Measurements from ENCODE around the gene EYS. TPM values are rescaled to one million over a fixed set of nuclear protein-coding genes. Genes with fewer than 3 reads are reported as not detected.

Gene EYS
- total and polyA plus RNA-seq, 2 of the 8 experiments (the other 6 are each of a cell fraction or from before 2014, with no cell fraction given), result 0.05 to 0.13 TPM

- peaks cover 4 to 15% of the 10 kb centered on the region in 2 experiments for H4K20me1 ChIP-seq (replicated peaks in 1 of 2; ENCODE audit: control insufficient read depth in 1 of 2, insufficient read depth in 2 of 2, low read length in 2 of 2)
- H3K79me2 ChIP-seq (ENCODE audit: control insufficient read depth in 1 of 2, insufficient read depth in 2 of 2, low read length in 2 of 2), result peaks cover 5 to 97% of the 10 kb centered on the region in 2 experiments; a peak in 3 of 4 replicates
- no peak for TF ChIP-seq JUN (IDR thresholded peaks at IDR 0.05; ENCODE audit: low read depth, low read length)
- TF ChIP-seq SP1 (IDR thresholded peaks at IDR 0.05; ENCODE audit: low read depth, low read length), result no peak
- no peak for TF ChIP-seq KDM4A (IDR thresholded peaks at IDR 0.05; ENCODE audit: low read depth, low read length, severe bottlenecking)
- TF ChIP-seq SUZ12 (IDR thresholded peaks at IDR 0.05; ENCODE audit: low read length), result no peak
- TF ChIP-seq SAP30 (IDR thresholded peaks at IDR 0.05; ENCODE audit: insufficient read depth, insufficient replicate concordance, low read length), result no peak
- no peak for TF ChIP-seq CBX5 (IDR thresholded peaks at IDR 0.05; ENCODE audit: low read depth, low read length)
- no peak for TF ChIP-seq CBX8 (IDR thresholded peaks at IDR 0.05; ENCODE audit: borderline replicate concordance, low read depth, low read length)
Observed at GRCh38 chr6:63675138-63675537, 2031.9 kb downstream of the EYS start.

More at GRCh38 chr6:63675138-63675537, 2031.9 kb downstream of the EYS start:
- Histone ChIP-seq H3K23me2 (ENCODE audit: low read depth, low read length) (no peaks in the 10 kb centered on the region), H3K18ac (ENCODE audit: extremely low read depth, low read length) (no peak overlapping the region), H3K4me3 (ENCODE audit: extremely low read depth in 1 of 4, insufficient read depth in 2 of 4, low read depth in 3 of 4, low read length in 4 of 4) (no peak overlapping the region), H4K8ac (ENCODE audit: extremely low read depth, insufficient read depth, low read length) (no peak overlapping the region), H3K9ac (replicated peaks in 1 of 4; ENCODE audit: extremely low read depth in 1 of 4, low read depth in 3 of 4, low read length in 3 of 4) (no peak overlapping the region), H3K4me2 (ENCODE audit: insufficient read depth in 1 of 2, low read depth in 2 of 2, low read length in 2 of 2) (no peak overlapping the region), H2AK5ac (ENCODE audit: low read depth, low read length) (no peak overlapping the region), H3K27me3 (replicated peaks in 1 of 4; ENCODE audit: control insufficient read depth in 3 of 4, extremely low read depth in 1 of 4, insufficient read depth in 3 of 4, low read length in 3 of 4) (no peaks in the 10 kb centered on the region), H3K23ac (ENCODE audit: insufficient read length) (no peak overlapping the region), H3K56ac (replicated peaks; ENCODE audit: insufficient read length, low read depth, low read length) (no peak overlapping the region), H4K91ac (replicated peaks; ENCODE audit: insufficient read length, low read length) (no peak overlapping the region), H3K36me3 (ENCODE audit: control insufficient read depth in 2 of 4, insufficient read depth in 4 of 4, low read length in 3 of 4) (peaks cover 0 to 3% (median 0%) of the 10 kb centered on the region in 4 experiments; a peak in 1 of 8 replicates), H2AFZ (ENCODE audit: low read length) (no peak overlapping the region), H2BK20ac (ENCODE audit: low read length) (no peak overlapping the region), H3K27ac (ENCODE audit: low read depth, low read length) (no peak overlapping the region), H3K4me1 (replicated peaks in 1 of 4; ENCODE audit: control insufficient read depth in 3 of 4, insufficient read depth in 4 of 4, low read length in 3 of 4) (peaks cover 2 to 10% (median 6%) of the 10 kb centered on the region in 4 experiments; a peak in 6 of 7 replicates), H3K9me3 (ENCODE audit: insufficient read depth in 2 of 2, low read depth in 1 of 2, low read length in 1 of 2) (no peaks in the 10 kb centered on the region), H2BK5ac (ENCODE audit: low read depth, low read length) (no peak overlapping the region), H3K79me1 (ENCODE audit: low read depth, low read length) (peaks cover 3% of the 10 kb centered on the region; the same call in 1 of the 2 replicates), H3K4ac (replicated peaks; ENCODE audit: insufficient read length, low read depth, low read length) (no peak overlapping the region), H3K14ac (ENCODE audit: insufficient read length) (no peak overlapping the region), H2BK12ac (ENCODE audit: low read depth, low read length) (no peak overlapping the region), H2BK15ac (ENCODE audit: low read length) (no peak overlapping the region), H2BK120ac (replicated peaks; ENCODE audit: low read depth, low read length) (no peak overlapping the region), H4K5ac (ENCODE audit: insufficient read length, low read depth, low read length) (no peak overlapping the region)
- DNase-seq (ENCODE audit: low read depth in 1 of 2, low spot score in 2 of 2), result no peak
- 70% methylated on average over 1 of the region's 1 CpG; no CpG with 5 or more reads in 1 of the 2 experiments for WGBS, 2 experiments (ENCODE audit: extremely low coverage in 1 of 2, insufficient coverage in 1 of 2, insufficient read length in 1 of 2, insufficient replicate concordance in 2 of 2, low coverage in 1 of 2, low lambda C conversion rate in 2 of 2, missing lambda C conversion rate in 1 of 2)
- ChIA-PET POLR2A (ENCODE audit: partially characterized antibody) (no interaction called here), CTCF (ENCODE audit: partially characterized antibody) (no interaction called here)
- FAIRE-seq, result no peak

Measured in H1 (cell line).